ENCODE data around the gene KCTD19. TPM values are rescaled to one million over a fixed set of nuclear protein-coding genes. Genes with fewer than 3 reads are reported as not detected.

The KCTD19 gene
- total and polyA plus RNA-seq, 2 donors (not counting 1 experiment from before 2014, with no cell fraction given): 0.52 TPM; not detected in 1

DNA sequence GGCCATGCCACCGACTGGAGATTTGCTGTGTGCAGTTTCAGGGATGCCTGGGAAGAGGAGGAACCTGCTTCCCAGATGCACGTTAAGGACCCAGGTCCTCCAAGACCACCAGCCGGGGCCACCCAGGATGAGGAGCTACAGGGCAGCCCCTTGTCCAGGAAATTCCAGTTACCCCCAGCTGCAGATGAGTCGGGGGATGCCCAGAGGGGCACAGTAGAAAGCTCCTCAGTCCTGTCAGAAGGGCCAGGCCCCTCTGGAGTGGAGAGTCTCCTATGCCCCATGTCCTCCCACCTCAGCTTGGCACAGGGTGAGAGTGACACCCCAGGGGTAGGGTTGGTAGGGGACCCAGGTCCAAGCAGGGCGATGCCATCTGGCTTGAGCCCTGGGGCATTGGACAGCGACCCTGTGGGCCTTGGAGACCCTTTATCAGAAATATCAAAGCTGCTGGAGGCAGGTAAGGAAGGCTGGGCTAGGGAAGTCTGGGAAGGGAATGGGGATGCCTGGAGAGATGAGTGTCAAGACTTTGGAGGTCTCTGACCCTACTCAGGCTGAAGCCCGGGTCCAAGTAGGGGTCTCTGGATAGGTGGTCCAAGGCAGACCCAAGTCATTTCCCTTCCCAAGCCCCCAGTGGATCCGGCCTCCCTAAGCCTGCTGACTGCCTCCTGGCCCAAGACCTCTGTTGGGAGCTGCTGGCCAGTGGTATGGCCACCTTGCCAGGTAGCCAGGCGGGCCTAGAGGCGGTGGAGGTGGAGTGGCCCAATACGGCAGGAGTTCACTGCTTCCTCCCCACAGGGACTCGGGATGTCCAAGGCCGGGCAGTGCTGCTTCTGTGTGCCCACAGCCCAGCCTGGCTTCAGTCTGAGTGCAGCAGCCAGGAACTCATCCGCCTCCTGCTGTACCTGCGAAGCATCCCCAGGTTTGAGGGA is 46.2 kb downstream of the KCTD19 start:
- Mint-ChIP-seq H3K27me3 (no peaks in the 10 kb centered on the region), H3K27ac (peak overlapping the region; percentile 10), H3K9me3 (ENCODE audit: insufficient read depth) (no peaks in the 10 kb centered on the region), H3K4me1 (peaks cover 6% of the 10 kb centered on the region), H3K4me3 (peak overlapping the region; percentile 47)
- H3K36me3 ChIP-seq (replicated peaks in 1 of 2; ENCODE audit: control extremely low read depth in 1 of 2, control insufficient read depth in 1 of 2, extremely low read depth in 1 of 2, insufficient read depth in 2 of 2, low read length in 1 of 2): no peaks in the 10 kb centered on the region
- no peaks in the 10 kb centered on the region for H4K20me1 ChIP-seq (ENCODE audit: control insufficient read depth, insufficient read depth, low read length, poor library complexity, severe bottlenecking)
- WGBS (ENCODE audit: insufficient coverage): 98% methylated on average over 13 of the region's 15 CpGs
- ATAC-seq (ENCODE audit: low read depth) (no peak), DNase-seq (no peak)
- no peaks in the 10 kb centered on the region for H3K9me3 ChIP-seq (ENCODE audit: control extremely low read depth in 1 of 3, control insufficient read depth in 2 of 3, insufficient read depth in 1 of 3, low read length in 2 of 3)
- POLR2A ChIA-PET: no interaction called here
- H3K27me3 ChIP-seq (replicated peaks in 1 of 4; ENCODE audit: control extremely low read depth in 1 of 4, control insufficient read depth in 3 of 4, insufficient read depth in 4 of 4, low read length in 3 of 4): no peaks in the 10 kb centered on the region
- H2AFZ ChIP-seq (ENCODE audit: insufficient read depth, low read depth, low read length, poor library complexity, severe bottlenecking): peak overlapping the region; percentile 91
- TF ChIP-seq EZH2 (IDR thresholded peaks at IDR 0.05; ENCODE audit: borderline replicate concordance, insufficient read depth, low read depth, low read length, poor library complexity, severe bottlenecking): no peak
- TF ChIP-seq CTCF (IDR thresholded peaks at IDR 0.05): no peak
- H3K9ac ChIP-seq (ENCODE audit: low read length): no peak overlapping the region
- peaks cover 3% of the 10 kb centered on the region for H3K79me2 ChIP-seq (ENCODE audit: control insufficient read depth, insufficient read depth, low read length)
- H3K27ac ChIP-seq (ENCODE audit: low read length in 2 of 2): no peak overlapping the region
- CTCF ChIA-PET: interaction anchor here (0.7 to 2.0 kb wide), 7 partner anchors 12 to 176 kb away, joined by 3 to 7 read pairs (median 4); partner anchors contain the start of gene TMEM208
- H3K4me2 ChIP-seq (replicated peaks; ENCODE audit: low read depth, low read length, poor library complexity, severe bottlenecking): peak overlapping the region; percentile 94
- peaks cover 7 to 11% of the 10 kb centered on the region in 2 donors for H3K4me1 ChIP-seq (ENCODE audit: control insufficient read depth in 2 of 2, insufficient read depth in 2 of 2, low read length in 2 of 2)
- no peak overlapping the region for H3K4me3 ChIP-seq (ENCODE audit: control extremely low read depth in 1 of 5, extremely low read depth in 1 of 5, insufficient read depth in 1 of 5, low read depth in 2 of 5, low read length in 4 of 5)
- intact Hi-C loops (cut with micrococcal nuclease): no loop called here

Measured in B cell (primary cell).